SK-N-SH (cell line): ENCODE measurements around the gene TAOK1. TPM values are rescaled to one million over a fixed set of nuclear protein-coding genes. Genes with fewer than 3 reads are reported as not detected.

Experiments
- CTCF ChIA-PET: fragments of 300-600, 350-600 bp; formaldehyde crosslinking; extraction: SDS; loops from one replicate; lab custom pipeline; 2021; lab: Yijun Ruan, JAX
- POLR2A ChIA-PET: fragments of 350-600 bp; sonication (Branson Sonifier 250); formaldehyde crosslinking; extraction: SDS; loops from one replicate; lab custom pipeline; 2020; ENCODE audit warnings: antibody characterized with exemption, inconsistent platforms; lab: Yijun Ruan, JAX
- DNase-seq: peaks from one replicate; pipeline ENCODE4 v3.0.0; 2012
- H2AFZ ChIP-seq: fragments of 200-600 bp; sonication (generic); 2 replicates; pipeline ENCODE4 v1.8.1; 2016; ENCODE audit warnings: antibody characterized with exemption, mild to moderate bottlenecking, low read depth
- H3F3A ChIP-seq: fragments of 200-600 bp; sonication (generic); replicated peaks from 2 replicates; pipeline ENCODE3; 2016; ENCODE audit warnings: antibody characterized with exemption, mild to moderate bottlenecking; ENCODE audit not compliant: insufficient read depth
- H3K27ac ChIP-seq, 2 experiments: fragments of 200-500 bp in 1 of 2; fragments of 200-600 bp in 1 of 2; sonication (Bioruptor generic) in 1 of 2; sonication (generic), shearing (Covaris generic) in 1 of 2; 2 replicates each; pipeline versions ENCODE4 v1.5.1 to v1.6.1; 2014 to 2016; ENCODE audit warnings: low read depth in 2 of 2, inconsistent platforms in 1 of 2, low read length in 1 of 2, mild to moderate bottlenecking in 1 of 2, mixed read lengths in 1 of 2
- H3K27me3 ChIP-seq: fragments of 200-600 bp; sonication (generic), shearing (Covaris generic); 2 replicates; pipeline ENCODE4 v1.6.1; 2016; ENCODE audit warnings: mixed run types; ENCODE audit not compliant: insufficient read depth
- H3K36me3 ChIP-seq, 2 experiments: fragments of 200-500 bp in 1 of 2; fragments of 200-600 bp in 1 of 2; sonication (Bioruptor generic) in 1 of 2; sonication (generic) in 1 of 2; replicated peaks in 1 of 2; 2 replicates each; pipeline versions ENCODE3 to v1.5.1; 2014 to 2016; ENCODE audit warnings: low read length in 1 of 2, mild to moderate bottlenecking in 1 of 2; ENCODE audit not compliant: insufficient read depth in 2 of 2, control insufficient read depth in 1 of 2
- H3K4me1 ChIP-seq, 2 experiments: fragments of 200-500 bp in 1 of 2; fragments of 200-600 bp in 1 of 2; sonication (Bioruptor generic) in 1 of 2; sonication (generic), shearing (Covaris generic) in 1 of 2; 2 replicates each; pipeline versions ENCODE4 v1.5.1 to v1.6.1; 2014 to 2016; ENCODE audit warnings: low read depth in 1 of 2, low read length in 1 of 2, mixed run types in 1 of 2; ENCODE audit not compliant: insufficient read depth in 2 of 2, control insufficient read depth in 1 of 2
- H3K4me2 ChIP-seq: fragments of 200-600 bp; sonication (generic), shearing (Covaris generic); 2 replicates; pipeline ENCODE4 v1.6.1; 2017; ENCODE audit warnings: mixed run types
- H3K4me3 ChIP-seq, 2 experiments: fragments of 200-500 bp in 1 of 2; fragments of 200-600 bp in 1 of 2; sonication (Bioruptor generic) in 1 of 2; sonication (generic), shearing (Covaris generic) in 1 of 2; 2 replicates each; pipeline versions ENCODE4 v1.5.1 to v1.8.1; 2014 to 2016; ENCODE audit warnings: low read depth in 2 of 2, inconsistent platforms in 1 of 2, low read length in 1 of 2, mild to moderate bottlenecking in 1 of 2, mixed read lengths in 1 of 2, moderate library complexity in 1 of 2
- H3K79me2 ChIP-seq: fragments of 200-600 bp; sonication (generic); 2 replicates; pipeline ENCODE4 v1.8.1; 2017; ENCODE audit warnings: mild to moderate bottlenecking; ENCODE audit not compliant: insufficient read depth
- H3K9ac ChIP-seq: fragments of 200-600 bp; sonication (generic); 2 replicates; pipeline ENCODE4 v1.6.1; 2017; ENCODE audit warnings: mixed run types
- H3K9me2 ChIP-seq: fragments of 200-600 bp; sonication (generic); 2 replicates; pipeline ENCODE4 v1.6.1; 2017; ENCODE audit warnings: mixed run types
- H3K9me3 ChIP-seq: fragments of 200-600 bp; sonication (generic); 2 replicates; pipeline ENCODE4 v1.6.1; 2017; ENCODE audit warnings: mixed run types, mild to moderate bottlenecking, moderate library complexity
- H4K20me1 ChIP-seq: fragments of 200-600 bp; sonication (generic); 2 replicates; pipeline ENCODE4 v1.6.1; 2017; ENCODE audit warnings: mild to moderate bottlenecking, mixed run types; ENCODE audit not compliant: insufficient read depth
- CHD2 ChIP-seq: fragments of 150-350 bp; IDR thresholded peaks from 2 replicates; pipeline ENCODE4 v1.6.1; 2018; ENCODE audit warnings: low read length; ENCODE audit not compliant: partially characterized antibody
- EP300 ChIP-seq, 2 experiments: IDR thresholded peaks; 2 replicates each; pipeline versions ENCODE4 v1.4.0 to v1.6.1; 2012; ENCODE audit warnings: borderline replicate concordance in 1 of 2, low read depth in 1 of 2, low read length in 1 of 2
- EZH2phosphoT487 ChIP-seq: fragments of 200-600 bp; sonication (generic); IDR thresholded peaks from 2 replicates; pipeline ENCODE4 v1.6.1; 2017; ENCODE audit warnings: low read depth, mixed run types, mild to moderate bottlenecking, antibody characterized with exemption, moderate library complexity, borderline replicate concordance
- FOSL2 ChIP-seq: IDR thresholded peaks from 2 replicates; pipeline ENCODE4 v1.4.0; 2012; ENCODE audit warnings: low read depth, mild to moderate bottlenecking, moderate library complexity, borderline replicate concordance
- FOXJ3 ChIP-seq: sonication (generic); formaldehyde crosslinking; IDR thresholded peaks from 2 replicates; pipeline ENCODE4 v1.5.1; 2020; ENCODE audit warnings: mild to moderate bottlenecking, missing genetic modification reagents
- FOXM1 ChIP-seq: IDR thresholded peaks from 2 replicates; pipeline ENCODE4 v1.4.0; 2012; ENCODE audit warnings: low read depth, mild to moderate bottlenecking
- GABPA ChIP-seq: IDR thresholded peaks from 2 replicates; pipeline ENCODE4 v1.4.0; 2012; ENCODE audit warnings: low read depth, mild to moderate bottlenecking
- JUND ChIP-seq: IDR thresholded peaks from 2 replicates; pipeline ENCODE4 v1.4.0; 2012
- MXI1 ChIP-seq: IDR thresholded peaks from 2 replicates; pipeline ENCODE4 v1.6.1; 2012; ENCODE audit warnings: mild to moderate bottlenecking, low read depth, low read length, improper control_type of control experiment
- POLR2AphosphoS5 ChIP-seq: IDR thresholded peaks from 2 replicates; pipeline ENCODE4 v1.6.1; 2012; ENCODE audit warnings: low read depth, low read length
- RAD21 ChIP-seq: IDR thresholded peaks from 2 replicates; pipeline ENCODE4 v1.6.1; 2012; ENCODE audit warnings: mild to moderate bottlenecking, low read length
- RCOR1 ChIP-seq: fragments of 150-350 bp; IDR thresholded peaks from 2 replicates; pipeline ENCODE4 v1.6.1; 2017; ENCODE audit warnings: antibody characterized with exemption, low read length
- RXRA ChIP-seq: IDR thresholded peaks from 2 replicates; pipeline ENCODE4 v1.4.0; 2012; ENCODE audit warnings: low read depth, mild to moderate bottlenecking, borderline replicate concordance
- TCF12 ChIP-seq: IDR thresholded peaks from 2 replicates; pipeline ENCODE4 v1.4.0; 2012
- TEAD4 ChIP-seq: IDR thresholded peaks from 2 replicates; pipeline ENCODE4 v1.4.0; 2012; ENCODE audit warnings: mild to moderate bottlenecking, borderline replicate concordance; ENCODE audit not compliant: insufficient read depth
- WGBS: methylation state at CpG from one replicate; pipeline ENCODE4 v1.1.6; 2017; ENCODE audit warnings: low lambda C conversion rate; 5-methylcytosine and 5-hydroxymethylcytosine counted together
- polyA plus RNA-seq, 3 experiments: library from polyadenylated mRNA; depleted of rRNA; stranded (reverse); fragments of >200 nt; gene quantifications; 2 replicates each; pipeline ENCODE4 v1.2.3, GENCODE V29; 2012
- TF ChIP-seq, protein P1 (sequence below): IDR thresholded peaks from 2 replicates; pipeline ENCODE4 v1.6.1; 2012; ENCODE audit warnings: mild to moderate bottlenecking, low read depth, low read length, moderate library complexity
- TF ChIP-seq, protein P2 (sequence below): fragments of 200-600 bp; sonication (generic); IDR thresholded peaks from 2 replicates; pipeline ENCODE4 v1.6.1; 2017; ENCODE audit warnings: antibody characterized with exemption, mild to moderate bottlenecking, moderate library complexity

Gene TAOK1
- polyA plus RNA-seq, 1 of the 3 experiments (the other 2 are of a cell fraction) = 5.9 TPM

DNA sequence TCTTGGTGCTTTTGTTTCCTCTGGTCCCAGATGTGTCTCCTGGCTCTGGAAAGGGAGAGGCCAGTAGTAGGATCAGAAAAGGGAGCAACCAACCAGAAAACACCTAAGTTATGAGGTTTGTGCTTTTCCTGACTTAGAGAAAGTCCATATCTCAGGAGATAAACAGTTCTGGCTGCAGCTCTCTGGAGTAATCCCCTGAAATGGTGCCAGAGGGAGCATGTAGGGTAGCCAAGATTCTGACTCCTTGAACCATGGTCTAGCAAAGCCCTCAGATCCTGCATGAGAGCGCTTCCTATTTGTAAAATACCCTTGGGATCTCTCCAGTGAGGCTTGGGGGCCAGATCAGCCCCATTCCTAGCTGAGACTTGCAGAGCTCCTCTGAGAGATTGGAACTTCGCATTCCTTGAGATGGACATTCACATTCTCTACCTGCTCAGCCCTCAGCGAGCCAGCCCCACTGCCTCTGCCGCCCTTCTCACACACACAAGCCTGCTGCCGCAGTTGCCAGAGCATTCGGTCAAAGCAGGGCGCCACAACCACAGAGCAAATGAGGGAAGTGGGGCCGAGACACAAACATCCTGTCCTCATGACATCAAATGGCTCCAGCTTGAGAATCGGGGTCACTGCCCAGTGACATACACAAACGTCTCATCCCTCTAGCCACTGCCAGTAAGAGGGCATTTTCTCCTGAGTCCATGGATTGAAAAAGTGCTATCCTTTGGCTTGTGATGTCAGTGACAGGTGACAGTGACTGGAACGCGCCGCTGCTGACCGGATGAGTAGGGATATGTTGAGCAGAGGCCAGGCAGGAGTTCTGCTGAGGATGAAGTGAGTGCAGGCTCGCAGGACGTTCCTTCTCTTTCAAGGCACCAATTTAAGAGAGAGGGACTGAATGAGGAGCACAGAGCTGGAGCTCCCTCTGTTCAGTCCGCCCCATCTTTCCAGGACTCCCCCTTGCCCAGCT, 171.7 kb downstream of the TAOK1 start:
- no peaks in the 10 kb centered on the region for H3K27me3 ChIP-seq
- CTCF ChIA-PET = interaction anchor here (1.2 to 2.7 kb wide), 3 partner anchors 11 to 438 kb away, joined by 5 to 15 read pairs (median 6); no protein-coding TSS in a partner anchor

DNA sequence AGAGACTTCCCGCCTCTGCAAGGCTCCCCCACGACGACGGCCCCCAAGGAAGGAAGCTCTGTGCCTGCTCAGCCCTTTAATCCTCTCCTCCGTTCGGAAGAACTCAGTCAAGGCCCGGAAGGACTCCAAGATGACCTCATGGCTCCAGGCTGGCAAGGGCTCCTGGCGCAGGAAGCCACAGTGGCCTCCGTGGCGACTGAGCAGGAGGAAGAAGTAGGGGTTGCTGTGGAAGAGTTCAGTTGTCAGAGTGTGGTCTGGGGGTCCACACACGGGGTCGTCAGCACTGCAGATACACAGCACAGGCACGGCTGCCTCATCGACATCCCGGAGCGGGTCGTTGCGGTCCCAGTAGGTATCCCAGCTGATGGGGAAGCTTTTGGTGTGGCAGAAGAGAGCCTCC, 172.5 kb downstream of the TAOK1 start:
- H3K9ac ChIP-seq = no peak overlapping the region
- ChIA-PET POLR2A (no interaction called here), CTCF (interaction anchor here (1.8 to 2.7 kb wide), 3 partner anchors 10 to 439 kb away, joined by 5 to 15 read pairs (median 7); no protein-coding TSS in a partner anchor)
- H3F3A ChIP-seq = peaks cover 2% of the 10 kb centered on the region
- H2AFZ ChIP-seq = no peak overlapping the region
- H3K4me1 ChIP-seq = peaks cover 0 to 8% of the 10 kb centered on the region in 2 experiments; a peak in 1 of 4 replicates
- no peak overlapping the region for H3K4me2 ChIP-seq
- H3K79me2 ChIP-seq = peaks cover 3% of the 10 kb centered on the region; the same call in 1 of the 2 replicates
- no peaks in the 10 kb centered on the region for H3K9me3 ChIP-seq
- no peak overlapping the region for H3K27ac ChIP-seq
- H3K9me2 ChIP-seq = no peaks in the 10 kb centered on the region
- no peaks in the 10 kb centered on the region for H4K20me1 ChIP-seq
- no peak for DNase-seq
- no peaks in the 10 kb centered on the region for H3K27me3 ChIP-seq
- H3K4me3 ChIP-seq = no peak overlapping the region
- H3K36me3 ChIP-seq = peaks cover 4% of the 10 kb centered on the region in 2 experiments
- 92% methylated on average over 16 of the region's 18 CpGs for WGBS
- TF ChIP-seq JUND = no peak
- TF ChIP-seq GABPA = no peak
- TF ChIP-seq TCF12 = no peak
- TF ChIP-seq EZH2phosphoT487 = no peak
- no peak for TF ChIP-seq TEAD4
- TF ChIP-seq, protein P1, sequence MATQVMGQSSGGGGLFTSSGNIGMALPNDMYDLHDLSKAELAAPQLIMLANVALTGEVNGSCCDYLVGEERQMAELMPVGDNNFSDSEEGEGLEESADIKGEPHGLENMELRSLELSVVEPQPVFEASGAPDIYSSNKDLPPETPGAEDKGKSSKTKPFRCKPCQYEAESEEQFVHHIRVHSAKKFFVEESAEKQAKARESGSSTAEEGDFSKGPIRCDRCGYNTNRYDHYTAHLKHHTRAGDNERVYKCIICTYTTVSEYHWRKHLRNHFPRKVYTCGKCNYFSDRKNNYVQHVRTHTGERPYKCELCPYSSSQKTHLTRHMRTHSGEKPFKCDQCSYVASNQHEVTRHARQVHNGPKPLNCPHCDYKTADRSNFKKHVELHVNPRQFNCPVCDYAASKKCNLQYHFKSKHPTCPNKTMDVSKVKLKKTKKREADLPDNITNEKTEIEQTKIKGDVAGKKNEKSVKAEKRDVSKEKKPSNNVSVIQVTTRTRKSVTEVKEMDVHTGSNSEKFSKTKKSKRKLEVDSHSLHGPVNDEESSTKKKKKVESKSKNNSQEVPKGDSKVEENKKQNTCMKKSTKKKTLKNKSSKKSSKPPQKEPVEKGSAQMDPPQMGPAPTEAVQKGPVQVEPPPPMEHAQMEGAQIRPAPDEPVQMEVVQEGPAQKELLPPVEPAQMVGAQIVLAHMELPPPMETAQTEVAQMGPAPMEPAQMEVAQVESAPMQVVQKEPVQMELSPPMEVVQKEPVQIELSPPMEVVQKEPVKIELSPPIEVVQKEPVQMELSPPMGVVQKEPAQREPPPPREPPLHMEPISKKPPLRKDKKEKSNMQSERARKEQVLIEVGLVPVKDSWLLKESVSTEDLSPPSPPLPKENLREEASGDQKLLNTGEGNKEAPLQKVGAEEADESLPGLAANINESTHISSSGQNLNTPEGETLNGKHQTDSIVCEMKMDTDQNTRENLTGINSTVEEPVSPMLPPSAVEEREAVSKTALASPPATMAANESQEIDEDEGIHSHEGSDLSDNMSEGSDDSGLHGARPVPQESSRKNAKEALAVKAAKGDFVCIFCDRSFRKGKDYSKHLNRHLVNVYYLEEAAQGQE = no peak
- no peak for TF ChIP-seq FOSL2
- TF ChIP-seq FOXM1 = no peak
- no peak for TF ChIP-seq MXI1
- TF ChIP-seq, protein P2, sequence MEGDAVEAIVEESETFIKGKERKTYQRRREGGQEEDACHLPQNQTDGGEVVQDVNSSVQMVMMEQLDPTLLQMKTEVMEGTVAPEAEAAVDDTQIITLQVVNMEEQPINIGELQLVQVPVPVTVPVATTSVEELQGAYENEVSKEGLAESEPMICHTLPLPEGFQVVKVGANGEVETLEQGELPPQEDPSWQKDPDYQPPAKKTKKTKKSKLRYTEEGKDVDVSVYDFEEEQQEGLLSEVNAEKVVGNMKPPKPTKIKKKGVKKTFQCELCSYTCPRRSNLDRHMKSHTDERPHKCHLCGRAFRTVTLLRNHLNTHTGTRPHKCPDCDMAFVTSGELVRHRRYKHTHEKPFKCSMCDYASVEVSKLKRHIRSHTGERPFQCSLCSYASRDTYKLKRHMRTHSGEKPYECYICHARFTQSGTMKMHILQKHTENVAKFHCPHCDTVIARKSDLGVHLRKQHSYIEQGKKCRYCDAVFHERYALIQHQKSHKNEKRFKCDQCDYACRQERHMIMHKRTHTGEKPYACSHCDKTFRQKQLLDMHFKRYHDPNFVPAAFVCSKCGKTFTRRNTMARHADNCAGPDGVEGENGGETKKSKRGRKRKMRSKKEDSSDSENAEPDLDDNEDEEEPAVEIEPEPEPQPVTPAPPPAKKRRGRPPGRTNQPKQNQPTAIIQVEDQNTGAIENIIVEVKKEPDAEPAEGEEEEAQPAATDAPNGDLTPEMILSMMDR = no peak
- TF ChIP-seq RCOR1 = no peak

More for the DNA sequence above, 171.7 kb downstream of the TAOK1 start:
- Histone ChIP-seq H4K20me1 (no peaks in the 10 kb centered on the region), H3K9me2 (no peaks in the 10 kb centered on the region), H3K4me2 (no peak overlapping the region), H3K27ac (no peak overlapping the region), H3K9ac (no peak overlapping the region), H3K9me3 (no peaks in the 10 kb centered on the region), H3K4me1 (peaks cover 0 to 8% of the 10 kb centered on the region in 2 experiments; a peak in 1 of 4 replicates), H2AFZ (no peak overlapping the region), H3K4me3 (no peak overlapping the region), H3F3A (no peaks in the 10 kb centered on the region), H3K79me2 (peaks cover 3% of the 10 kb centered on the region; the same call in 1 of the 2 replicates), H3K36me3 (peaks cover 4% of the 10 kb centered on the region in 2 experiments)
- WGBS = 95% methylated on average over 16 of the region's 17 CpGs
- POLR2A ChIA-PET = no interaction called here
- TF ChIP-seq POLR2AphosphoS5 (no peak), RAD21 (no peak), EP300 (IDR thresholded peaks at IDR 0.05; ENCODE audit: borderline replicate concordance in 1 of 2, low read depth in 1 of 2, low read length in 1 of 2) (no peak), FOXJ3 (no peak), RXRA (no peak), TCF12 (no peak), CHD2 (no peak)
- TF ChIP-seq, protein P1 = no peak
- DNase-seq = no peak
